Measurements from ENCODE around the gene GALNT17. TPM values are rescaled to one million over a fixed set of nuclear protein-coding genes. Genes with fewer than 3 reads are reported as not detected.

GALNT17 gene
- total and polyA plus RNA-seq, 4 donors, result 2.8 to 10.8 (median 7.4) TPM

DNA sequence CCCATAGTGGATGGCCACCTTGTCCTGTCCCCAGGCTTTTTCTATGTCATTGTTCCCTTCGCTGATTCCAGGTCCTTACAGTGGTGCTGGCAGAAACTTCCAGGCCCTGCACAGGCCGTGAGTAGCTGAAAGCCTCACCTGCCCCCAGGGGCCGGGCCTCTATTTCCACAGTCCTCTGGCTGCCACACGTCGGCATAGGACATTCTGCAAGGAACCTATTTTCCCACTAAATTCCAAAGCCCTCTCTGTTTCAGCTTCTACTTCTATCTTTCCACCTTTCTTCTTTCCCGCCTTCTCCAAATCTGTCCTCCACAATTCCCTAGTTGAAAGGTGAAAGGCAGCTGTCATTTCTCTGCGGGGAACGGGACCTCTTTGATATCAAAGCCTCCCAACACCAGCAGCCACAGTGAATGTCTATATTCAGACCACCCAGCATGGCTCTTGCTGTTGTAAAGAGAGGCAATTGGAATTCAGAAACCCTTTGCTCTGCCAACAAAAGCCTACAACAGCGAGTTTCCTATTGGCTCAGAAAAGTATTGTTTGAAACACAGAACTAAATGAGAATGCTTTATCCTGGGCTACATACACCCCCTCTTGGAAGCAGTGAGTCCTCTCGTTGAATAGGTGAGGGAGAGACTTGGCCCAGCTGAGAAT lies 607.7 kb downstream of the GALNT17 start:
- Histone ChIP-seq H3K4me3 (no peak overlapping the region), H3K9me3 (ENCODE audit: control insufficient read depth in 4 of 4, insufficient read depth in 3 of 4, low read length in 3 of 4) (no peaks in the 10 kb centered on the region), H3K4me1 (ENCODE audit: control insufficient read depth in 5 of 5, insufficient read depth in 5 of 5, low read length in 5 of 5) (peaks cover 0 to 10% (median 2%) of the 10 kb centered on the region in 5 donors), H3K36me3 (ENCODE audit: control insufficient read depth in 4 of 4, insufficient read depth in 4 of 4, low read length in 4 of 4) (no peaks in the 10 kb centered on the region), H3K27me3 (ENCODE audit: control insufficient read depth in 3 of 3, insufficient read depth in 3 of 3, low read length in 2 of 3) (peaks cover 0 to 3% (median 0%) of the 10 kb centered on the region in 3 donors), H3K9ac (ENCODE audit: insufficient read depth in 1 of 2, low read length in 2 of 2) (no peak overlapping the region), H3K27ac (ENCODE audit: low read depth in 1 of 2, low read length in 1 of 2) (no peak overlapping the region)
- 75 to 89% methylated on average over 10 of the region's 10 CpGs for WGBS, 2 donors
- TF ChIP-seq, protein P1, sequence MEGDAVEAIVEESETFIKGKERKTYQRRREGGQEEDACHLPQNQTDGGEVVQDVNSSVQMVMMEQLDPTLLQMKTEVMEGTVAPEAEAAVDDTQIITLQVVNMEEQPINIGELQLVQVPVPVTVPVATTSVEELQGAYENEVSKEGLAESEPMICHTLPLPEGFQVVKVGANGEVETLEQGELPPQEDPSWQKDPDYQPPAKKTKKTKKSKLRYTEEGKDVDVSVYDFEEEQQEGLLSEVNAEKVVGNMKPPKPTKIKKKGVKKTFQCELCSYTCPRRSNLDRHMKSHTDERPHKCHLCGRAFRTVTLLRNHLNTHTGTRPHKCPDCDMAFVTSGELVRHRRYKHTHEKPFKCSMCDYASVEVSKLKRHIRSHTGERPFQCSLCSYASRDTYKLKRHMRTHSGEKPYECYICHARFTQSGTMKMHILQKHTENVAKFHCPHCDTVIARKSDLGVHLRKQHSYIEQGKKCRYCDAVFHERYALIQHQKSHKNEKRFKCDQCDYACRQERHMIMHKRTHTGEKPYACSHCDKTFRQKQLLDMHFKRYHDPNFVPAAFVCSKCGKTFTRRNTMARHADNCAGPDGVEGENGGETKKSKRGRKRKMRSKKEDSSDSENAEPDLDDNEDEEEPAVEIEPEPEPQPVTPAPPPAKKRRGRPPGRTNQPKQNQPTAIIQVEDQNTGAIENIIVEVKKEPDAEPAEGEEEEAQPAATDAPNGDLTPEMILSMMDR (IDR thresholded peaks at IDR 0.05; ENCODE audit: control extremely low read depth, extremely low read depth), result no peak
- DNase-seq, result peak; percentile 49 to 81 (median 75)
- no peak for ATAC-seq (ENCODE audit: insufficient read depth, low FRiP score)

DNA sequence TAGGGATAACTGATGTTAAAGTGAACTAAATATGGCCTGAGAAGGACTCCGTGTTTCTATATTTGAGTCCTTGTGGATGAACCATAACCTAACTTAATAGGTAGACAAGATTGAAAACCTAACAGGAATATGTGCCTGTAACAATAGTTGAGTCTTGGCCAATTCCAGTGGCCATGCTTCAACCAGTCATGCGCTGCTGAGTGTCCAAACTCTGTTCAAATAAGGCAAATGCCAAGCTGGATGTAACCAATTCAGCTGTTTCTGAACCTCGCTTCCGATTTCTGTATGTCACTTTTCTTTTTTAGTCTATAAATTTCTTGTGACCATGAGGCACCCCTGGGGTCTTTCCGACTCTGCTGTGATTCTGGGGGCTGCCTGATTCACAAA lies 608.2 kb downstream of the GALNT17 start:
- Histone ChIP-seq H3K27ac (ENCODE audit: low read depth in 1 of 2, low read length in 1 of 2) (no peak overlapping the region), H3K9me3 (ENCODE audit: control insufficient read depth in 4 of 4, insufficient read depth in 3 of 4, low read length in 3 of 4) (no peaks in the 10 kb centered on the region), H3K4me1 (ENCODE audit: control insufficient read depth in 5 of 5, insufficient read depth in 5 of 5, low read length in 5 of 5) (peaks cover 0 to 10% (median 2%) of the 10 kb centered on the region in 5 donors), H3K36me3 (ENCODE audit: control insufficient read depth in 4 of 4, insufficient read depth in 4 of 4, low read length in 4 of 4) (no peaks in the 10 kb centered on the region), H3K27me3 (ENCODE audit: control insufficient read depth in 3 of 3, insufficient read depth in 3 of 3, low read length in 2 of 3) (peaks cover 0 to under 1% (median 0%) of the 10 kb centered on the region in 3 donors), H3K4me3 (no peak overlapping the region), H3K9ac (ENCODE audit: insufficient read depth in 1 of 2, low read length in 2 of 2) (no peak overlapping the region)
- DNase-seq (no peak), ATAC-seq (ENCODE audit: insufficient read depth, low FRiP score) (no peak)
- TF ChIP-seq, protein P1 (IDR thresholded peaks at IDR 0.05; ENCODE audit: control extremely low read depth, extremely low read depth), result no peak
- WGBS, 2 donors, result 90% methylated on average over 5 of the region's 5 CpGs

DNA sequence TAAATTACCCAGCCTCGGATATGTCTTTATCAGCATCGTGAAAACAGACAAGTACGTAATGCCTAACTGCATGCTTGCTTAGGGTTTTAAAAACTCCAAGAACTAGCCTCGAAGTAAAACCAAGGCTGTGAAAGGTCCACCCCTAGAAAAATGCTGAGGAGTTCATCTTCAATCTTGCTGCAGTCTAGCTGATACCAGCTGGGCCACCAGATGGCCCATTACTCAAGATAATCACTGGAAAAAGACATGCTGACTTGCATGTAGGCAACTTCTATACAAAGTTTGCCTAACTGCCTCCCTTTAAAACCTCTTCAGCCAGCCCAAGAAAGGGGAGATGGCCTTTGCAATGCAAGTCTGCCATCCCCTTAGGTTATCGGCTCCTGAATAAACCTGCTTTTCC lies 614.1 kb downstream of the GALNT17 start:
- ATAC-seq (ENCODE audit: insufficient read depth, low FRiP score) (no peak), DNase-seq (peak in 1 of 3 donors; percentile 57)
- H3K9me3 ChIP-seq (ENCODE audit: control insufficient read depth in 4 of 4, insufficient read depth in 3 of 4, low read length in 3 of 4), result peaks cover 0 to 6% (median 2%) of the 10 kb centered on the region in 4 donors
- H3K27ac ChIP-seq (ENCODE audit: low read depth in 1 of 2, low read length in 1 of 2), result no peak overlapping the region
- TF ChIP-seq, protein P1 (IDR thresholded peaks at IDR 0.05; ENCODE audit: control extremely low read depth, extremely low read depth), result no peak
- peaks cover 0 to 2% (median 0%) of the 10 kb centered on the region in 5 donors for H3K4me1 ChIP-seq (ENCODE audit: control insufficient read depth in 5 of 5, insufficient read depth in 5 of 5, low read length in 5 of 5)
- no peak overlapping the region for H3K9ac ChIP-seq (ENCODE audit: insufficient read depth in 1 of 2, low read length in 2 of 2)
- H3K36me3 ChIP-seq (ENCODE audit: control insufficient read depth in 4 of 4, insufficient read depth in 4 of 4, low read length in 4 of 4), result no peaks in the 10 kb centered on the region
- no peak overlapping the region for H3K4me3 ChIP-seq
- 81 to 94% methylated on average over 5 of the region's 5 CpGs for whole genome bisulfite sequencing, 2 donors
- peaks cover 0 to 2% (median 0%) of the 10 kb centered on the region in 3 donors for H3K27me3 ChIP-seq (ENCODE audit: control insufficient read depth in 3 of 3, insufficient read depth in 3 of 3, low read length in 2 of 3)

Data from lung (tissue), 12 donors.